Ascending aorta (tissue), 2 donors: ENCODE results near the gene PTK7. TPM values are rescaled to one million over a fixed set of nuclear protein-coding genes. Genes with fewer than 3 reads are reported as not detected.

Experiments used
- DNase-seq, 2 donors: peaks; one replicate each; pipeline ENCODE4 v3.0.0-alpha.2; 2019; ENCODE audit warnings: low spot score in 2 of 2
- H3K27ac ChIP-seq, 2 donors: fragments of 200-600 bp; sonication (generic); one replicate each; pipeline ENCODE4 v1.5.1; 2016 to 2017; ENCODE audit warnings: mild to moderate bottlenecking in 1 of 2
- H3K27me3 ChIP-seq: fragments of 200-600 bp; sonication (generic); one replicate; pipeline ENCODE4 v1.5.1; 2017
- H3K36me3 ChIP-seq, 2 donors: fragments of 200-600 bp; sonication (generic); one replicate each; pipeline ENCODE4 v1.5.1; 2016
- H3K4me1 ChIP-seq, 2 donors: fragments of 200-600 bp; sonication (generic); one replicate each; pipeline ENCODE4 v1.5.1; 2016 to 2017; ENCODE audit warnings: mild to moderate bottlenecking in 1 of 2
- H3K4me3 ChIP-seq, 2 donors: fragments of 200-600 bp; sonication (generic); one replicate each; pipeline ENCODE4 v1.5.1; 2016 to 2017; ENCODE audit warnings: mild to moderate bottlenecking in 1 of 2
- H3K9me3 ChIP-seq, 2 donors: fragments of 200-600 bp; sonication (generic); one replicate each; pipeline ENCODE4 v1.5.1; 2016
- CTCF ChIP-seq, 3 experiments: fragments of 200-600 bp in 2 of 3; fragments of 450-650 bp in 1 of 3; sonication (generic) in 2 of 3; IDR thresholded peaks; one replicate each; pipeline ENCODE4 v1.5.1; 2016 to 2019; ENCODE audit warnings: antibody characterized with exemption in 3 of 3, mild to moderate bottlenecking in 1 of 3, moderate library complexity in 1 of 3
- intact Hi-C: fragments of 100-400 bp; cut with DNase I; formaldehyde crosslinking; loops from one replicate; pipeline ENCODE4 v1.15.1; 2023
- total RNA-seq: library from RNA; depleted of rRNA; stranded (reverse); fragments of >200 nt; gene quantifications from one replicate; pipeline ENCODE4 v1.1.0, GENCODE V29; 2016

Gene PTK7
- total RNA-seq, 1 donor from 2014 or later = 34.9 TPM

- H3K27ac ChIP-seq = peak overlapping the region; percentile 70 to 71
- H3K4me3 ChIP-seq = no peak overlapping the region
- H3K36me3 ChIP-seq = no peaks in the 10 kb centered on the region
- no peak for DNase-seq
- H3K27me3 ChIP-seq = no peaks in the 10 kb centered on the region
- H3K9me3 ChIP-seq = no peaks in the 10 kb centered on the region
- H3K4me1 ChIP-seq = peaks cover 2 to 18% of the 10 kb centered on the region in 2 donors
- intact Hi-C loops = loop anchor here (2.0 to 5.0 kb wide), 2 partner anchors 67 to 108 kb away; partner anchors contain the start of genes CUL7, KLHDC3 and MEA1
- TF ChIP-seq CTCF (IDR thresholded peaks at IDR 0.05) = no peak
These were observed 44.1 kb downstream of the PTK7 start for GRCh38 chr6:43120101-43120763.

GRCh38 chr6:43120944-43121913 is 45.1 kb downstream of the PTK7 start:
- peak overlapping the region; percentile 70 to 71 for H3K27ac ChIP-seq
- TF ChIP-seq CTCF (IDR thresholded peaks at IDR 0.05) = no peak
- intact Hi-C loops = loop anchor here (2.0 to 5.0 kb wide), 2 partner anchors 68 to 109 kb away; partner anchors contain the start of genes CUL7, KLHDC3 and MEA1

GRCh38 chr6:43122146-43122545 is 46.0 kb downstream of the PTK7 start:
- H3K4me1 ChIP-seq = peaks cover 2 to 15% of the 10 kb centered on the region in 2 donors
- H3K4me3 ChIP-seq = no peak overlapping the region
- H3K36me3 ChIP-seq = no peaks in the 10 kb centered on the region
- no peak for DNase-seq
- H3K9me3 ChIP-seq = no peaks in the 10 kb centered on the region
- peak overlapping the region in 1 of 2 donors; percentile 71 for H3K27ac ChIP-seq
- intact Hi-C loops = loop anchor here (5.0 kb wide), 1 partner anchor 110 kb away; the partner anchor contains the start of genes KLHDC3 and MEA1
- TF ChIP-seq CTCF (IDR thresholded peaks at IDR 0.05) = no peak
- H3K27me3 ChIP-seq = no peaks in the 10 kb centered on the region

More at GRCh38 chr6:43120944-43121913, 45.1 kb downstream of the PTK7 start:
- H3K4me1 ChIP-seq = peaks cover 2 to 15% of the 10 kb centered on the region in 2 donors
- H3K9me3 ChIP-seq = no peaks in the 10 kb centered on the region
- no peak overlapping the region for H3K4me3 ChIP-seq
- no peaks in the 10 kb centered on the region for H3K27me3 ChIP-seq
- no peaks in the 10 kb centered on the region for H3K36me3 ChIP-seq
- DNase-seq = peak; percentile 52 to 94

- Histone ChIP-seq H3K27ac (no peak overlapping the region), H3K9me3 (no peaks in the 10 kb centered on the region), H3K4me1 (peaks cover 2 to 15% of the 10 kb centered on the region in 2 donors), H3K4me3 (no peak overlapping the region), H3K36me3 (no peaks in the 10 kb centered on the region), H3K27me3 (no peaks in the 10 kb centered on the region)
- DNase-seq = no peak
- no peak for TF ChIP-seq CTCF (IDR thresholded peaks at IDR 0.05)
- intact Hi-C loops = loop anchor here (5.0 kb wide), 1 partner anchor 111 kb away; the partner anchor contains the start of genes KLHDC3 and MEA1
These were observed 47.6 kb downstream of the PTK7 start for GRCh38 chr6:43123461-43124314.

GRCh38 chr6:43124481-43124880 is 48.4 kb downstream of the PTK7 start:
- Histone ChIP-seq H3K36me3 (no peaks in the 10 kb centered on the region), H3K9me3 (no peaks in the 10 kb centered on the region), H3K27ac (no peak overlapping the region), H3K27me3 (no peaks in the 10 kb centered on the region), H3K4me1 (peaks cover 5 to 23% of the 10 kb centered on the region in 2 donors), H3K4me3 (no peak overlapping the region)
- no peak for DNase-seq
- intact Hi-C loops = loop anchor here (5.0 kb wide), 1 partner anchor 112 kb away; the partner anchor contains the start of genes KLHDC3 and MEA1
- no peak for TF ChIP-seq CTCF (IDR thresholded peaks at IDR 0.05)
